ENCODE measurements around the gene PJA2.

- no peak for TF ChIP-seq CTCF (conservative IDR thresholded peaks at IDR 0.05 in 1 of 2, IDR thresholded peaks at IDR 0.05 in 1 of 2; ENCODE audit: low read depth in 1 of 2, low read length in 2 of 2)
- no peak for TF ChIP-seq EZH2 (IDR thresholded peaks at IDR 0.05; ENCODE audit: low read length, missing control alignments)
Measured at GRCh38 chr5:109325456-109325855, 84.3 kb downstream of the PJA2 start.

Measured in fibroblast of lung (primary cell).